Pancreas (tissue), 10 donors: ENCODE data around the gene SLC7A9. TPM values are rescaled to one million over a fixed set of nuclear protein-coding genes. Genes with fewer than 3 reads are reported as not detected.

Experiments used
- ATAC-seq, 4 donors: fragments of 200-7000 bp; cut with Tn5 transposase; one replicate each; pipeline versions ENCODE4 v1.8.0 to v1.9.1; 2020; ENCODE audit warnings: mild to moderate bottlenecking in 4 of 4, moderate library complexity in 4 of 4
- DNase-seq, 6 donors: peaks; one replicate each; pipeline ENCODE4 v3.0.0-alpha.2; 2020
- FAIRE-seq: peaks from 2 replicates; lab custom pipeline; 2012; peaks lifted over from hg19 to GRCh38; lab: Jason Lieb, UNC
- H3K27ac ChIP-seq, 4 donors: fragments of 200-600 bp; sonication (generic); 1 replicate in 3 of 4; 2 replicates in 1 of 4; pipeline versions ENCODE4 v1.5.0 to v1.8.0; 2020
- H3K27me3 ChIP-seq, 4 donors: fragments of 200-600 bp; one replicate each; pipeline ENCODE4 v1.8.0; 2021
- H3K36me3 ChIP-seq, 3 donors: fragments of 200-600 bp; sonication (generic) in 1 of 3; one replicate each; pipeline versions ENCODE4 v1.5.0 to v1.8.0; 2020 to 2021
- H3K4me1 ChIP-seq, 3 donors: fragments of 200-600 bp; one replicate each; pipeline ENCODE4 v1.8.0; 2021
- H3K4me3 ChIP-seq, 4 donors: fragments of 200-600 bp; sonication (generic) in 2 of 4; one replicate each; pipeline versions ENCODE4 v1.5.0 to v1.8.0; 2020 to 2021
- H3K9me3 ChIP-seq, 4 donors: fragments of 200-600 bp; one replicate each; pipeline ENCODE4 v1.8.0; 2021
- WGBS, 2 donors: extraction: QIAGEN DNeasy Blood & Tissue Kit; methylation state at CpG; one replicate each; pipeline ENCODE4 v1.1.7; 2013; 5-methylcytosine and 5-hydroxymethylcytosine counted together
- intact Hi-C, 3 donors: fragments of 100-400 bp; cut with DNase I; formaldehyde crosslinking; loops; one replicate each; pipeline versions ENCODE4 v1.11.1 to v1.14.2; 2022
- polyA plus RNA-seq, 2 donors: library from polyadenylated mRNA; stranded (reverse); fragments of 200-250 nt; gene quantifications; one replicate each; pipeline ENCODE4 v1.2.3, GENCODE V29; 2013
- total RNA-seq, 6 donors: library from RNA; stranded (reverse); fragmentation: NEBNext Ultra II Directional in 4 of 6; extraction: Animal tissue kit (Norgen Biotek cat#: 25700) in 4 of 6; gene quantifications; one replicate each; pipeline versions ENCODE4 v1.2.1 to v1.2.4, GENCODE V29; 2021 to 2023
- TF ChIP-seq, protein P1 (sequence below), 4 donors: fragments of 200-600 bp; sonication (generic) in 3 of 4; IDR thresholded peaks; one replicate each; pipeline versions ENCODE4 v1.5.0 to v1.8.0; 2021; ENCODE audit warnings: antibody characterized with exemption in 4 of 4
- donor health status: healthy with polysubstance abuse.
- donor health status: DM: no; HTN: no; CAD: no; lungs with moderate emphysema.
- donor health status: DM: no; HTN: no; CAD: no.
- donor health status: control.
- donor health status: control.
- donor health status: Bipolar disorder and iron deficiency.
- donor health status: DM: yes; HTN: yes; CAD: no.
- donor health status: DM: no; HTN: no; CAD: no.
- donor health status: DM: no; HTN: no; CAD: no.
- donor health status: DM: yes; HTN: yes; CAD: no.

Gene SLC7A9
- total and polyA plus RNA-seq, 8 donors, result 0.08 to 1.1 (median 0.28) TPM; not detected in 3

DNA sequence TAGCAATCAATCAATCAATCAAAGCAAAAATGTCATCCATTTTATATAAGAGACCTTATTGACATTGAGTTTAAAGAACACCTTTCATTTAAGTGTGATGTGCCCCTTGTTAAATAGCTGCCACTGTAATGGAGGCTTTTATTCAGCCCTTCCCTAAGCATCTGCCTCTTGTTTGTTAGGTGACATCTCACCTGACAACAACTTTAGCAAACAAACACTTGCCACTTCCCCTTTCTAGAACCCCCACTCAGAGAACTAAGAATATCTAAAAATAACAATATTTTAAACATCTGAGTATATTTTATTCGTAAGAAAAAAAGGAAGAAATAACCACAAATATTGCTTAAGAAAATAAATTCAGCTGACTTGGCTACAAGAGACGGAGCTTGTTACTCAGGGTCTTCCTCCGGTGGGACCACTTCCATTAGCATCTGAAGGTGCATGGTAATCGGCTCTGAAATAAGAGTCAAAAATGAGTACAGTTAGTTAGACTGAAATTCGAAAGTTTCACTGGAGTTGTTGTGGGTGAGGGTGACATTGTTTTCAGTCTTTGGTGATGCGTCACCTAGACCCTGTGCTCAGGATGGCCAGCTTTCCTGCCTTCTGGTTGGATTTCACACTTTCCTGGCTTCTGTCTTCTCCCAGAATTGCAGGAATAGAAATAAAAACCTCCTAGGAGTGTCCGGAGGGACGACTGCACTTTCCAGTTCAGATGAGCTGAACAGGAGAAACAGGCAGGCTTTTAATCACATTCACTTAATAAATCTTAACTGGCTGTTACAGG, 39.1 kb downstream of the SLC7A9 start:
- Histone ChIP-seq H3K4me1 (no peaks in the 10 kb centered on the region), H3K27ac (no peak overlapping the region), H3K36me3 (no peaks in the 10 kb centered on the region), H3K27me3 (no peaks in the 10 kb centered on the region), H3K9me3 (no peaks in the 10 kb centered on the region), H3K4me3 (no peak overlapping the region)
- no peak for FAIRE-seq
- WGBS, 2 donors, result 81 to 88% methylated on average over 8 of the region's 8 CpGs
- no peak for DNase-seq
- intact Hi-C loops, result no loop called here
- TF ChIP-seq, protein P1, sequence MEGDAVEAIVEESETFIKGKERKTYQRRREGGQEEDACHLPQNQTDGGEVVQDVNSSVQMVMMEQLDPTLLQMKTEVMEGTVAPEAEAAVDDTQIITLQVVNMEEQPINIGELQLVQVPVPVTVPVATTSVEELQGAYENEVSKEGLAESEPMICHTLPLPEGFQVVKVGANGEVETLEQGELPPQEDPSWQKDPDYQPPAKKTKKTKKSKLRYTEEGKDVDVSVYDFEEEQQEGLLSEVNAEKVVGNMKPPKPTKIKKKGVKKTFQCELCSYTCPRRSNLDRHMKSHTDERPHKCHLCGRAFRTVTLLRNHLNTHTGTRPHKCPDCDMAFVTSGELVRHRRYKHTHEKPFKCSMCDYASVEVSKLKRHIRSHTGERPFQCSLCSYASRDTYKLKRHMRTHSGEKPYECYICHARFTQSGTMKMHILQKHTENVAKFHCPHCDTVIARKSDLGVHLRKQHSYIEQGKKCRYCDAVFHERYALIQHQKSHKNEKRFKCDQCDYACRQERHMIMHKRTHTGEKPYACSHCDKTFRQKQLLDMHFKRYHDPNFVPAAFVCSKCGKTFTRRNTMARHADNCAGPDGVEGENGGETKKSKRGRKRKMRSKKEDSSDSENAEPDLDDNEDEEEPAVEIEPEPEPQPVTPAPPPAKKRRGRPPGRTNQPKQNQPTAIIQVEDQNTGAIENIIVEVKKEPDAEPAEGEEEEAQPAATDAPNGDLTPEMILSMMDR (IDR thresholded peaks at IDR 0.05), result no peak
- ATAC-seq, result no peak

DNA sequence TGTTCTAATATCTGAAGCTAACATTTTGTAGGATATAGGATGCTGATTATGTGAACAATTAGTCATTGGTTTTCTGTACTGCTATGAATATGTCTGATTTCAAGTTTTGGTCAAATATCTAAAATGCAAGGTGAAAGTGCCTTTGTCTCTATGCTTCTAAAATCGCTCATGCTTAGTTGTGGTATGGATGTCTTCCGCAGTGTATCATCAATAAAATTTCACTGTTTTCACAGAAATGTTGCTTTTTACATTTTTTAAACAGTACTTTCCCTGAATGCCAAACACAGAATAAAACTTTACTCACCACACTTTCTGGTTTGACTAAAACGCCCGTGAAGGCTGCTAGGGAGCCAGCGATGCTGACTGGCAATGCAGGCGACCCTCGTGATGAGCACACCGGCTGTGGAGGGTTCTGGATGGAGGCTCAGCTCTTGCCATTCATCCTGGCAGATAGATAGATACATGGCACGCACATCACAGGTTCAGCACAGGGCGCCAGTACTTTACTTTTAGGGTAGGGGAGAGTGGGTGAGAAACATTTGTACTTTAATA, 40.1 kb downstream of the SLC7A9 start:
- ATAC-seq, result no peak
- Histone ChIP-seq H3K27ac (no peak overlapping the region), H3K9me3 (no peaks in the 10 kb centered on the region), H3K4me1 (no peaks in the 10 kb centered on the region), H3K27me3 (no peaks in the 10 kb centered on the region), H3K36me3 (no peaks in the 10 kb centered on the region), H3K4me3 (no peak overlapping the region)
- TF ChIP-seq, protein P1 (IDR thresholded peaks at IDR 0.05), result no peak
- WGBS, 2 donors, result 78 to 92% methylated on average over 10 of the region's 10 CpGs
- no peak for FAIRE-seq
- no peak for DNase-seq
- intact Hi-C loops, result no loop called here

DNA sequence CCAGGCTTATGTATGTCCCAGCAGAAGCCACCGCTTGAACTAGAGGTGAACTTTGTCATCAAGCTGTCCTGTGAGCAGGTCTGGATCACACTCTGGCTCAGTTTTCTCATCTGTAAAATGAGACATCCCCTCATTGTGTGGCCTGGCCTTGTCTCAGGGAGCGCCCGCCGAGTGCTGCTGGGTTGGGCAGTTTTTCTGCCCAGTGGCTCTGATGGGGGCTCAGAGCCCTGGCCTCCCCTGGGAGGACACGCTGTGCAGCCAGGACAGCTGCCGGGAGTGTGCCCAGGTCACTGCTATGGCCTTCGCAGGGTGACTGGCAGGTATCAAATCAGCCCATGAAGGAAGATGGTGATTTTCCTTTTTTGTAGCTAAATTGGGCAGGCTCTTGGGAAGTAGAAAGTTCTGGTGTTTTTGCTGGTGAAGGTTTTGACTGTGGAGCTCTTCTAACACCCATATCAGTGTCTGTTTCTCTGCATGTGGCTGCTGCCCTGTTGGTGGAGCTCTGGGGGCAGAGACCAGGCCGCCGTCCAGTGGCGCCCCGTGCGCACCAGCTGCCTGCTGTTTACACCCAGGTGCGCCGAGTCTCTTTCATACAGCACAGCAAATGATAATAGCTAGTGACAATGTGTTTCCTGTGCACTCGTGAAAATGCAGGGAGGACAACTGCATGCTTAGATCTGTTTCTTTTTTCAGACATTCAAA, 40.8 kb downstream of the SLC7A9 start:
- Histone ChIP-seq H3K4me3 (no peak overlapping the region), H3K27ac (no peak overlapping the region), H3K9me3 (no peaks in the 10 kb centered on the region), H3K36me3 (no peaks in the 10 kb centered on the region), H3K27me3 (no peaks in the 10 kb centered on the region), H3K4me1 (no peaks in the 10 kb centered on the region)
- TF ChIP-seq, protein P1 (IDR thresholded peaks at IDR 0.05), result no peak
- no peak for FAIRE-seq
- intact Hi-C loops, result no loop called here
- ATAC-seq, result no peak
- 87 to 93% methylated on average over 15 of the region's 15 CpGs for WGBS, 2 donors
- DNase-seq, result no peak

DNA sequence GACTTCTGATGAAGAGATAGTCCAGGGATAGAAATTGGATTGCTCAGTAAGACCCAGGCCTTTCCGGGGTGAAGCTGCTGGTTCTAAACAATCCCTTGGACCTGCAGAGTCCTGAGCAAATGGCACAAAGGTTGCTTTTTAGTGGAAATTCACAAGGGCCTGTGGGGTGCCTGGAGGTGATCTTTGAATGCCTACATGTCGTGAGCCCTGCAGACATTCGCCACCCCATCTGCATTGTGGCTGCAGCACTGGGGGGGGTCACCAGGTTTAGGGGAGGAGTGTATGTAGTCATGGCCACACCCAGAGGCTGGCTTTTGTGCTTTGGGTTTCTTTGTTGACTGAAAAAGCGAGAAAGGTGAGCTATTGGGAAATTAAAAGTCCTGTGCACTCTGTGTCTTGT, 41.4 kb downstream of the SLC7A9 start:
- TF ChIP-seq, protein P1 (IDR thresholded peaks at IDR 0.05), result no peak
- 88 to 90% methylated on average over 4 of the region's 4 CpGs for WGBS, 2 donors
- no peak for FAIRE-seq

More for the DNA sequence above, 41.4 kb downstream of the SLC7A9 start:
- DNase-seq (no peak), ATAC-seq (no peak)
- H3K27me3 ChIP-seq, result no peaks in the 10 kb centered on the region
- H3K4me1 ChIP-seq, result no peaks in the 10 kb centered on the region
- H3K4me3 ChIP-seq, result no peak overlapping the region
- H3K9me3 ChIP-seq, result no peaks in the 10 kb centered on the region
- H3K27ac ChIP-seq, result no peak overlapping the region
- intact Hi-C loops, result no loop called here
- no peaks in the 10 kb centered on the region for H3K36me3 ChIP-seq
